GM23338 (cell line): Measurements from ENCODE around the gene FBLN1. TPM values are rescaled to one million over a fixed set of nuclear protein-coding genes. Genes with fewer than 3 reads are reported as not detected.

Source experiments
- ATAC-seq: fragments of 200-7000 bp; cut with Tn5 transposase; 3 replicates; pipeline ENCODE4 v1.9.1; 2020
- DNase-seq: peaks from one replicate; pipeline ENCODE4 v3.0.0-alpha.2; 2015; ENCODE audit warnings: low spot score
- H2AFZ ChIP-seq: fragments of 200-600 bp; sonication (generic); 2 replicates; pipeline ENCODE4 v1.8.0; 2016; ENCODE audit warnings: antibody characterized with exemption, mild to moderate bottlenecking, moderate library complexity
- H3F3A ChIP-seq: fragments of 200-600 bp; sonication (generic); replicated peaks from 2 replicates; pipeline ENCODE4 v1.8.0; 2017; ENCODE audit warnings: antibody characterized with exemption, mixed run types, low read depth
- H3K27ac ChIP-seq: fragments of 200-600 bp; sonication (generic); 2 replicates; pipeline ENCODE4 v1.6.1; 2016; ENCODE audit warnings: low read depth
- H3K27me3 ChIP-seq: fragments of 200-600 bp; sonication (generic); 2 replicates; pipeline ENCODE4 v1.8.0; 2016; ENCODE audit warnings: mild to moderate bottlenecking, mixed run types, moderate library complexity; ENCODE audit not compliant: insufficient read depth
- H3K36me3 ChIP-seq: fragments of 200-600 bp; sonication (generic); 2 replicates; pipeline ENCODE4 v1.8.0; 2016; ENCODE audit warnings: mild to moderate bottlenecking; ENCODE audit not compliant: insufficient read depth
- H3K4me1 ChIP-seq: fragments of 200-600 bp; sonication (generic); 2 replicates; pipeline ENCODE4 v1.8.0; 2016; ENCODE audit warnings: mild to moderate bottlenecking, moderate library complexity; ENCODE audit not compliant: insufficient read depth
- H3K4me2 ChIP-seq: fragments of 200-600 bp; sonication (generic); 2 replicates; pipeline ENCODE4 v1.7.1; 2017; ENCODE audit warnings: mixed run types
- H3K4me3 ChIP-seq: fragments of 200-600 bp; sonication (generic); 2 replicates; pipeline ENCODE4 v1.6.1; 2016; ENCODE audit warnings: mixed run types
- H3K79me2 ChIP-seq: fragments of 200-600 bp; sonication (generic); replicated peaks from 2 replicates; pipeline ENCODE4 v1.8.0; 2017; ENCODE audit warnings: mild to moderate bottlenecking; ENCODE audit not compliant: insufficient read depth
- H3K9me2 ChIP-seq: fragments of 200-600 bp; sonication (generic); 2 replicates; pipeline ENCODE4 v1.8.0; 2017; ENCODE audit not compliant: insufficient read depth
- H4K20me1 ChIP-seq: fragments of 200-600 bp; sonication (generic); replicated peaks from 2 replicates; pipeline ENCODE4 v1.8.0; 2017; ENCODE audit warnings: mild to moderate bottlenecking; ENCODE audit not compliant: insufficient read depth
- H3K27ac Mint-ChIP-seq: 2 replicates; pipeline ENCODE4 v1.8.0; 2020; ENCODE audit warnings: inconsistent platforms, mild to moderate bottlenecking, moderate library complexity, mixed read lengths
- H3K27me3 Mint-ChIP-seq: 3 replicates; pipeline ENCODE4 v1.8.0; 2022; ENCODE audit warnings: low read depth, mild to moderate bottlenecking, moderate library complexity, mixed read lengths, inconsistent platforms; ENCODE audit not compliant: insufficient read depth, poor library complexity
- H3K36me3 Mint-ChIP-seq: 3 replicates; pipeline ENCODE4 v1.8.0; 2021; ENCODE audit warnings: low read depth, mild to moderate bottlenecking, inconsistent platforms, moderate library complexity, mixed read lengths
- H3K4me1 Mint-ChIP-seq: 3 replicates; pipeline ENCODE4 v1.8.0; 2020; ENCODE audit warnings: mild to moderate bottlenecking, inconsistent platforms, mixed read lengths
- H3K4me3 Mint-ChIP-seq: 3 replicates; pipeline ENCODE4 v1.8.0; 2021; ENCODE audit warnings: moderate library complexity, mild to moderate bottlenecking, inconsistent platforms, mixed read lengths
- H3K9me3 Mint-ChIP-seq: 3 replicates; pipeline ENCODE4 v1.8.0; 2020; ENCODE audit warnings: moderate library complexity, mild to moderate bottlenecking, inconsistent platforms, mixed read lengths
- JUNB ChIP-seq: IDR thresholded peaks from one replicate; pipeline ENCODE4 v1.6.1; 2016; ENCODE audit warnings: antibody characterized with exemption; ENCODE audit not compliant: unreplicated experiment
- REST ChIP-seq: IDR thresholded peaks from one replicate; pipeline ENCODE4 v1.6.1; 2018; ENCODE audit warnings: antibody characterized with exemption; ENCODE audit not compliant: unreplicated experiment
- STAT1 ChIP-seq: IDR thresholded peaks from one replicate; pipeline ENCODE4 v1.6.1; 2016; ENCODE audit warnings: antibody characterized with exemption; ENCODE audit not compliant: unreplicated experiment
- ZNF114 ChIP-seq: fragments of 250-450 bp; sonication (Bioruptor Pico); IDR thresholded peaks from 2 replicates; pipeline ENCODE4 v1.5.0; 2020; ENCODE audit warnings: mild to moderate bottlenecking, moderate library complexity
- ZNF331 ChIP-seq: fragments of 250-450 bp; sonication (Bioruptor Pico); IDR thresholded peaks from 2 replicates; pipeline ENCODE4 v1.5.0; 2020; ENCODE audit warnings: low read depth, mild to moderate bottlenecking, moderate library complexity
- ZNF462 ChIP-seq: fragments of 250-450 bp; sonication (Bioruptor Pico); IDR thresholded peaks from 2 replicates; pipeline ENCODE4 v1.5.0; 2020; ENCODE audit warnings: mild to moderate bottlenecking, moderate library complexity
- polyA plus RNA-seq: library from polyadenylated mRNA; unstranded; fragments of >200 nt; fragmentation: Nextera tagmentation; extraction: Ambion mirVana; gene quantifications from 2 replicates; pipeline ENCODE4 v1.2.1, GENCODE V29; 2016
- total RNA-seq: library from RNA; depleted of rRNA; stranded (reverse); fragments of >200 nt; shearing (Covaris generic); gene quantifications from 2 replicates; pipeline ENCODE4 v1.2.3, GENCODE V29; 2014

FBLN1 gene
- total and polyA plus RNA-seq, 2 experiments from 2014 or later = 90.1 to 137 TPM

GRCh38 chr22:45580726-45581381 is 78.2 kb downstream of the FBLN1 start (continued):
- TF ChIP-seq ZNF462 (no peak), ZNF114 (CRISPR knock-in tag) (no peak)

GRCh38 chr22:45581549-45582080 is 78.9 kb downstream of the FBLN1 start:
- Histone ChIP-seq H4K20me1 (no peaks in the 10 kb centered on the region), H3F3A (no peaks in the 10 kb centered on the region), H2AFZ (no peak overlapping the region), H3K4me2 (no peak overlapping the region), H3K4me1 (no peaks in the 10 kb centered on the region), H3K27ac (no peak overlapping the region), H3K9me2 (no peaks in the 10 kb centered on the region), H3K27me3 (no peaks in the 10 kb centered on the region), H3K36me3 (no peaks in the 10 kb centered on the region), H3K79me2 (no peaks in the 10 kb centered on the region), H3K4me3 (no peak overlapping the region)
- no peaks in the 10 kb centered on the region for H3K36me3 Mint-ChIP-seq
- no peaks in the 10 kb centered on the region for H3K9me3 Mint-ChIP-seq
- H3K4me3 Mint-ChIP-seq = no peak overlapping the region
- H3K27me3 Mint-ChIP-seq = peaks cover 13% of the 10 kb centered on the region
- no peak overlapping the region for H3K27ac Mint-ChIP-seq
- ATAC-seq (no peak), DNase-seq (no peak)
- no peak for TF ChIP-seq REST
- TF ChIP-seq JUNB = no peak
- no peak for TF ChIP-seq STAT1
- no peak for TF ChIP-seq ZNF331 (CRISPR knock-in tag)
- H3K4me1 Mint-ChIP-seq = peaks cover 7% of the 10 kb centered on the region
